GM19467 (cell line): ENCODE data around the gene ATP11A.

Experiments
- ATAC-seq: cut with Tn5 transposase; IDR thresholded peaks from one replicate; pipeline ENCODE4 v1.9.1; 2021; ENCODE audit warnings: mild to moderate bottlenecking, moderate library complexity; ENCODE audit not compliant: unreplicated experiment

The ATP11A gene

GRCh38 chr13:112740502-112741131 lies 50.8 kb downstream of the ATP11A start:
- ATAC-seq: no peak

- no peak for ATAC-seq
Observed at GRCh38 chr13:112741185-112741755, 51.4 kb downstream of the ATP11A start.

GRCh38 chr13:112741835-112742570 lies 52.2 kb downstream of the ATP11A start:
- no peak for ATAC-seq

- ATAC-seq: no peak
Observed at GRCh38 chr13:112742583-112742982, 52.7 kb downstream of the ATP11A start.

- no peak for ATAC-seq
Observed at GRCh38 chr13:112743451-112744167, 53.8 kb downstream of the ATP11A start.

GRCh38 chr13:112744168-112745021 lies 54.6 kb downstream of the ATP11A start:
- ATAC-seq: no peak

- ATAC-seq: no peak
Observed at GRCh38 chr13:112746044-112746443, 56.2 kb downstream of the ATP11A start.

GRCh38 chr13:112747256-112747655 lies 57.4 kb downstream of the ATP11A start:
- no peak for ATAC-seq

GRCh38 chr13:112748947-112749735 lies 59.3 kb downstream of the ATP11A start:
- no peak for ATAC-seq

- no peak for ATAC-seq
Observed at GRCh38 chr13:112750570-112750969, 60.7 kb downstream of the ATP11A start.

- no peak for ATAC-seq
Observed at GRCh38 chr13:112751617-112752016, 61.8 kb downstream of the ATP11A start.

GRCh38 chr13:112752211-112752610 lies 62.4 kb downstream of the ATP11A start:
- no peak for ATAC-seq

- ATAC-seq: no peak
Observed at GRCh38 chr13:112752711-112753541, 63.1 kb downstream of the ATP11A start.

GRCh38 chr13:112753833-112754232 lies 64.0 kb downstream of the ATP11A start:
- no peak for ATAC-seq

- no peak for ATAC-seq
Observed at GRCh38 chr13:112754281-112755025, 64.6 kb downstream of the ATP11A start.

- no peak for ATAC-seq
Observed at GRCh38 chr13:112755331-112755730, 65.5 kb downstream of the ATP11A start.

- ATAC-seq: no peak
Observed at GRCh38 chr13:112756081-112756480, 66.2 kb downstream of the ATP11A start.

- ATAC-seq: no peak
Observed at GRCh38 chr13:112756511-112756966, 66.7 kb downstream of the ATP11A start.
